GM21515 (cell line): ENCODE measurements around the gene FUT8.
"Not testable (repeated sequence)": the region's sequence is repeated elsewhere in the genome, so short reads cannot be mapped to it uniquely, and the experiment has no call there.

ENCODE experiments used
- ATAC-seq: cut with Tn5 transposase; IDR thresholded peaks from one replicate; pipeline ENCODE4 v1.9.1; 2021; ENCODE audit not compliant: unreplicated experiment

FUT8 gene

GRCh38 chr14:65604936-65605335, 192.4 kb downstream of the FUT8 start:
- ATAC-seq, result no peak

GRCh38 chr14:65606460-65606859, 193.9 kb downstream of the FUT8 start:
- ATAC-seq, result no peak

GRCh38 chr14:65613131-65613650, 200.7 kb downstream of the FUT8 start:
- no peak for ATAC-seq

GRCh38 chr14:65618996-65619395, 206.5 kb downstream of the FUT8 start:
- no peak for ATAC-seq

GRCh38 chr14:65620195-65620594, 207.7 kb downstream of the FUT8 start:
- ATAC-seq, result no peak

GRCh38 chr14:65622703-65623102, 210.2 kb downstream of the FUT8 start:
- no peak for ATAC-seq

GRCh38 chr14:65623759-65624158, 211.2 kb downstream of the FUT8 start:
- no peak for ATAC-seq

- no peak for ATAC-seq
Observed at GRCh38 chr14:65627315-65627714, 214.8 kb downstream of the FUT8 start.

GRCh38 chr14:65628664-65629063, 216.1 kb downstream of the FUT8 start:
- ATAC-seq, result no peak

GRCh38 chr14:65631040-65631439, 218.5 kb downstream of the FUT8 start:
- no peak for ATAC-seq

GRCh38 chr14:65632487-65632886, 220.0 kb downstream of the FUT8 start:
- no peak for ATAC-seq

GRCh38 chr14:65633666-65634065, 221.1 kb downstream of the FUT8 start:
- ATAC-seq, result not testable (repeated sequence)

- peak; percentile 85 for ATAC-seq
Observed at GRCh38 chr14:65637780-65638179, 225.2 kb downstream of the FUT8 start.

- ATAC-seq, result no peak
Observed at GRCh38 chr14:65639216-65639615, 226.7 kb downstream of the FUT8 start.

- no peak for ATAC-seq
Observed at GRCh38 chr14:65650826-65651225, 238.3 kb downstream of the FUT8 start.

GRCh38 chr14:65656554-65656953, 244.0 kb downstream of the FUT8 start:
- ATAC-seq, result no peak

- ATAC-seq, result no peak
Observed at GRCh38 chr14:65658202-65658601, 245.7 kb downstream of the FUT8 start.

GRCh38 chr14:65661865-65662264, 249.3 kb downstream of the FUT8 start:
- ATAC-seq, result no peak

- no peak for ATAC-seq
Observed at GRCh38 chr14:65664436-65664835, 251.9 kb downstream of the FUT8 start.

GRCh38 chr14:65676361-65677014, 264.0 kb downstream of the FUT8 start:
- no peak for ATAC-seq

GRCh38 chr14:65685572-65685971, 273.0 kb downstream of the FUT8 start:
- no peak for ATAC-seq

- ATAC-seq, result no peak
Observed at GRCh38 chr14:65686761-65687160, 274.2 kb downstream of the FUT8 start.

GRCh38 chr14:65689070-65689469, 276.5 kb downstream of the FUT8 start:
- no peak for ATAC-seq
